Measurements from ENCODE around the gene PARP12. TPM values are rescaled to one million over a fixed set of nuclear protein-coding genes. Genes with fewer than 3 reads are reported as not detected.
A peak's percentile ranks its signal among the peaks of the same experiment; 100 is the strongest.

PARP12 gene
- total RNA-seq, 1 donor from 2014 or later = 26.9 TPM

DNA sequence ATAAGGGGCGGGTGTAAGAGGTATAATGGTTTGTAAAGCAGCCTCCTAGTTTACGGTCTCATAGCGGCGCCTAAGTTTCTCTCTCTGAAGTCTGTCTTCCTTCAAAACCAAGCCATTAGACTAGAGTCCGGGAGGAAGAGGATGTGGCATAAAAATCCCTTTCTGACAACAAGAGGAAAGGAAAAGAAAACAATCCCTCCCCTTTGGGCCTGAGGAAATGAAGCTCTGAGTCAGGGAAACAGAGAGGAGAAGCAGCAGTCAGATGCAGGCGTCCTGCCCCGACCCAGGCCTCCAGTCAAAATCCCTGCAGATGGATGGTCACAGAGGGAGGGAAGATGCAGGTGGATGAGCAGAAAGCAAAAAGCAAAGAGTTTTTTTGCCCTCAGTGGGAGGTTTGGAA is 23.7 kb downstream of the PARP12 start:
- DNase-seq (ENCODE audit: extremely low spot score, unreplicated experiment) = peak; percentile 53
- H3K27ac Mint-ChIP-seq (ENCODE audit: unreplicated experiment) = peak overlapping the region; percentile 48
- H3K4me1 Mint-ChIP-seq (ENCODE audit: unreplicated experiment) = peaks cover 38% of the 10 kb centered on the region
- peaks cover 38% of the 10 kb centered on the region for H3K36me3 Mint-ChIP-seq (ENCODE audit: unreplicated experiment)
- no peak overlapping the region for H3K4me3 Mint-ChIP-seq (ENCODE audit: unreplicated experiment)
- TF ChIP-seq, protein P1, sequence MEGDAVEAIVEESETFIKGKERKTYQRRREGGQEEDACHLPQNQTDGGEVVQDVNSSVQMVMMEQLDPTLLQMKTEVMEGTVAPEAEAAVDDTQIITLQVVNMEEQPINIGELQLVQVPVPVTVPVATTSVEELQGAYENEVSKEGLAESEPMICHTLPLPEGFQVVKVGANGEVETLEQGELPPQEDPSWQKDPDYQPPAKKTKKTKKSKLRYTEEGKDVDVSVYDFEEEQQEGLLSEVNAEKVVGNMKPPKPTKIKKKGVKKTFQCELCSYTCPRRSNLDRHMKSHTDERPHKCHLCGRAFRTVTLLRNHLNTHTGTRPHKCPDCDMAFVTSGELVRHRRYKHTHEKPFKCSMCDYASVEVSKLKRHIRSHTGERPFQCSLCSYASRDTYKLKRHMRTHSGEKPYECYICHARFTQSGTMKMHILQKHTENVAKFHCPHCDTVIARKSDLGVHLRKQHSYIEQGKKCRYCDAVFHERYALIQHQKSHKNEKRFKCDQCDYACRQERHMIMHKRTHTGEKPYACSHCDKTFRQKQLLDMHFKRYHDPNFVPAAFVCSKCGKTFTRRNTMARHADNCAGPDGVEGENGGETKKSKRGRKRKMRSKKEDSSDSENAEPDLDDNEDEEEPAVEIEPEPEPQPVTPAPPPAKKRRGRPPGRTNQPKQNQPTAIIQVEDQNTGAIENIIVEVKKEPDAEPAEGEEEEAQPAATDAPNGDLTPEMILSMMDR (IDR thresholded peaks at IDR 0.05) = no peak
- no peaks in the 10 kb centered on the region for H3K9me3 Mint-ChIP-seq (ENCODE audit: unreplicated experiment)
- no peaks in the 10 kb centered on the region for H3K27me3 Mint-ChIP-seq (ENCODE audit: unreplicated experiment)

DNA sequence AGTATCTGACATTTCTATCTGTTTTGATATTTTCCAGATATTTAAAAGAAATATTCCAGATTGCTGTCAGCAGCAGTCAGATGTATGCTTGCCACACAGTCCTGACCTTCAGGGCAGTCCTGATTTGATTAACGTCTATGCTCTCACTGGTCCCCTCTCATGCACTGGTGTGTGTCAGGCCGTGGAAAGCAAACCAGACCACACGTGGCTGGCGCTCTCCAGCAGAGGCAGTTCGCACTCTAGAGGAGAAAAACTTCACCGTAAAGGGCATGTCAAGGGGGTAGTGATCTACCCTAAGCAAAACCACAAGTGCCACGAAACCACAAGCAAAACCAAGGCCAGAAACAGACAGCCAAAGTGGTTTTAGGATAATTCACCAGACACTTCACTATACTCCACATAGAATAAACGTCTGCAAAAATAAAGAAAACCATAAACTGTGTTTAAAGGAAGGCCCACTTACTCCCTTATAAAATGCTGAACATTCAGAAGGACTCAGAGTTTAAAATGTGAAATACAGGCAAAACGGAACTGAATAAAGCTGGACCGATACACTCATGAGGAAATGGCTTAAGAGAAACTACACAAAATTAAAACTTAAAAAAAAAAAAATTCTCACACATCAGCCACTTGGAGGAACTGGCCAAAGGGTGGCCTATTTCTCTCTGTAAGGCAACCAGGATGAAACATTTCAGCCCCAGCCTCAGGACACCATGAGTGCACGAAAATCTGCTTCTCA is 26.4 kb downstream of the PARP12 start:
- Mint-ChIP-seq H3K4me1 (ENCODE audit: unreplicated experiment) (peaks cover 27% of the 10 kb centered on the region), H3K9me3 (ENCODE audit: unreplicated experiment) (no peaks in the 10 kb centered on the region), H3K27me3 (ENCODE audit: unreplicated experiment) (no peaks in the 10 kb centered on the region), H3K4me3 (ENCODE audit: unreplicated experiment) (no peak overlapping the region), H3K27ac (ENCODE audit: unreplicated experiment) (no peak overlapping the region), H3K36me3 (ENCODE audit: unreplicated experiment) (peaks cover 45% of the 10 kb centered on the region)
- TF ChIP-seq, protein P1 (IDR thresholded peaks at IDR 0.05) = no peak
- DNase-seq (ENCODE audit: extremely low spot score, unreplicated experiment) = peak; percentile 38

DNA sequence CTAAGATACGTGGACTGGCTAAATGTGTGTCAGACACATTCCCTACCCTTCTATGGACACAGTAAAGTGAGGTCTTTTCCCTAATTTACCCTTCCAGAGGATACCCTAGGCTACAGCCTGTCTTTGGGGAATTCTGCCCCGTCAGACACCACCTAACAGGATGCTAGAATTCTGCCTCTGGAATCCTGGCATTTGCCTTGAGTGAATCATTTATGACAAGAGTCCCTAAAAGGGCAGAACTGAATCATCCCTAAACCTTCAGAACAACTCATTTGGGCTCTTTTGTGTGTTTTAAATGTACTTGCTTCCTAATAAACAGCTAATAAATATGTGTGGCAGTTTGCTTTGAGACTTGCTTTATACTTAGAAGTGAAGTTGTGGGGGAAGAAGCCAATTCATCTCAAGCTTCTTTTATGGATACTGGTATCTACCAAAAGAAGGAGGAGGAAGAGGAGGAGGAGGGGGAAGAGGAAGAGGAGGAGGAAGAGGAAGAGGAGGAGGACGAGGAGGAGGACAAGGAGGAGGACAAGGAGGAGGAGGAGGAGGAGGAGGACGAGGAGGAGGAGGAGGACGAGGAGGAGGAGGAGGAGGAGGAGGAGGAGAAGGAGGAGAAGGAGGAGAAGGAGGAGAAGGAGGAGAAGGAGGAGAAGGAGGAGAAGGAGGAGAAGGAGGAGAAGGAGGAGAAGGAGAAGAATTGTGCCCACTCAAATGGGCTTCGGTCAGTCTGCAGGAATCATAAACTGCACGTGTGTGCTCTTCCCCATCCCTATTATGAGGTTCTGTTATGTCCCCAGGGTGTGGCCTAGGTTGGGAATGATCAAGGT is 27.1 kb downstream of the PARP12 start:
- H3K36me3 Mint-ChIP-seq (ENCODE audit: unreplicated experiment) = peaks cover 44% of the 10 kb centered on the region
- no peaks in the 10 kb centered on the region for H3K27me3 Mint-ChIP-seq (ENCODE audit: unreplicated experiment)
- H3K4me3 Mint-ChIP-seq (ENCODE audit: unreplicated experiment) = no peak overlapping the region
- peaks cover 23% of the 10 kb centered on the region for H3K4me1 Mint-ChIP-seq (ENCODE audit: unreplicated experiment)
- TF ChIP-seq, protein P1 (IDR thresholded peaks at IDR 0.05) = no peak
- no peak for DNase-seq (ENCODE audit: extremely low spot score, unreplicated experiment)
- H3K9me3 Mint-ChIP-seq (ENCODE audit: unreplicated experiment) = no peaks in the 10 kb centered on the region
- H3K27ac Mint-ChIP-seq (ENCODE audit: unreplicated experiment) = peak overlapping the region; percentile 69

DNA sequence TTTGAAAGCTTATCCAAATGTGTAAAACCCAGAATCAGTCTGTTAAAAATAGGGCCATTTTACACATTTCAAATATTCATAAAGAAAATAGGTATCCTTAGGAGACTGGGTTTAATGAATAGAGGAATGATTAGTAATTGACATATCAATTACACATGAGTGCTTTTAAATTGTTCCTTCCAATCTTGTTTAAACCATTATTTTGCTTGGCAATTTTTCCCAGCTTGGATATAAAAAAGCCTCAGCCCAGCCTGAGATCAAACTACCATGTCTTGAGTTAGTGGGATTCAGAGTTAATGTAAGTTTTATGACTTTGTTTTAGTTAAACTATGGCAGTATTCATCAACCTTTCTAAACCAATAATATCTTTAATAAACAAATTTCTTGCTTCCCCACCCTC is 28.3 kb downstream of the PARP12 start:
- Mint-ChIP-seq H3K27ac (ENCODE audit: unreplicated experiment) (no peak overlapping the region), H3K4me3 (ENCODE audit: unreplicated experiment) (no peak overlapping the region), H3K36me3 (ENCODE audit: unreplicated experiment) (peaks cover 51% of the 10 kb centered on the region), H3K27me3 (ENCODE audit: unreplicated experiment) (no peaks in the 10 kb centered on the region), H3K4me1 (ENCODE audit: unreplicated experiment) (peaks cover 18% of the 10 kb centered on the region), H3K9me3 (ENCODE audit: unreplicated experiment) (no peaks in the 10 kb centered on the region)
- TF ChIP-seq, protein P1 (IDR thresholded peaks at IDR 0.05) = no peak
- no peak for DNase-seq (ENCODE audit: extremely low spot score, unreplicated experiment)

DNA sequence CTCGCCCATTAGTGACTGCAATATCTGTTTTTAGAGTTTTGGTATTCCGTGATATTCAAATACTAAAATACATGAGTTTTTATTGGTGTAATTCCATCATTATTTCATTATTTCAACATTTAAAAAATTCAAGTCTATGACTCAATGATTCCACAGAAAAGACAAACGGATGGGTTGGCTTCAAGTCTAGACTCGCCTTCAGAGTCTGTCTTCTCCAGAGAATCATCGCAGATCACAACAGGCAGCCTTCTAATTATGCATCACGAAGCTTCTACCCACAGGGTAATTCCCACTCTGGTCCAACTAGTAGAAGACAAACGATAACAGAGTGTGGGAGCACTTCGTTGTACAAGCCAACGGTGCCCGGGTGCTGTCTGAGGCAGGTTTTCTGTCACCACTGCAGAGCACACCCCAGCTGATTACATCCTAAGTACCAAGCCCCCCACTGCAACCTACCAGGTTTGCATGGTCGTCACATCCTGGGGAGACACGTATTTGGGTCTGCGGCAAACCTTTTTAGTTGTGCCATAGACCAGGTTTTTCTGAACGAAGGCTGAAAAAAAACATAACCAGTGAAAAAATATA is 28.9 kb downstream of the PARP12 start:
- H3K4me1 Mint-ChIP-seq (ENCODE audit: unreplicated experiment) = peaks cover 13% of the 10 kb centered on the region

More for the DNA sequence above, 28.9 kb downstream of the PARP12 start:
- no peak overlapping the region for H3K27ac Mint-ChIP-seq (ENCODE audit: unreplicated experiment)
- H3K27me3 Mint-ChIP-seq (ENCODE audit: unreplicated experiment) = no peaks in the 10 kb centered on the region
- DNase-seq (ENCODE audit: extremely low spot score, unreplicated experiment) = peak; percentile 46
- H3K36me3 Mint-ChIP-seq (ENCODE audit: unreplicated experiment) = peaks cover 49% of the 10 kb centered on the region
- H3K9me3 Mint-ChIP-seq (ENCODE audit: unreplicated experiment) = no peaks in the 10 kb centered on the region
- no peak overlapping the region for H3K4me3 Mint-ChIP-seq (ENCODE audit: unreplicated experiment)
- TF ChIP-seq, protein P1 (IDR thresholded peaks at IDR 0.05) = no peak
